CD8-positive, alpha-beta memory T cell (primary cell): ENCODE results near the gene TRAF3IP1. TPM values are rescaled to one million over a fixed set of nuclear protein-coding genes. Genes with fewer than 3 reads are reported as not detected.
"Not testable (repeated sequence)": the region's sequence is repeated elsewhere in the genome, so short reads cannot be mapped to it uniquely, and the experiment has no call there.

Experiments
- CTCF ChIA-PET: fragments of 350-600 bp; sonication (Branson Sonifier 250); formaldehyde crosslinking; loops from one replicate; lab custom pipeline; 2021; ENCODE audit warnings: antibody characterized with exemption; lab: Charles Lee
- POLR2A ChIA-PET: fragments of 350-600 bp; sonication (Branson Sonifier 250); formaldehyde crosslinking; loops from one replicate; lab custom pipeline; 2021; ENCODE audit warnings: antibody characterized with exemption; lab: Charles Lee
- DNase-seq, 5 donors: peaks; one replicate each; pipeline versions ENCODE4 v3.0.0 to v3.0.0-alpha.2; 2020 to 2022; ENCODE audit warnings: mixed read lengths in 1 of 5
- H3K27ac ChIP-seq: one replicate; pipeline ENCODE4 v1.7.0; 2013; ENCODE audit warnings: low read depth, mild to moderate bottlenecking, low read length, moderate library complexity
- H3K27me3 ChIP-seq: 2 replicates; pipeline ENCODE4 v1.7.0; 2013; ENCODE audit warnings: low read length, mild to moderate bottlenecking; ENCODE audit not compliant: insufficient read depth, poor library complexity, severe bottlenecking
- H3K36me3 ChIP-seq: 2 replicates; pipeline ENCODE4 v1.7.0; 2013; ENCODE audit warnings: mild to moderate bottlenecking, low read length, moderate library complexity; ENCODE audit not compliant: insufficient read depth
- H3K4me1 ChIP-seq: 2 replicates; pipeline ENCODE4 v1.7.0; 2013; ENCODE audit warnings: mild to moderate bottlenecking, low read length, moderate library complexity; ENCODE audit not compliant: insufficient read depth
- H3K4me3 ChIP-seq: 2 replicates; pipeline ENCODE4 v1.7.0; 2013; ENCODE audit warnings: mild to moderate bottlenecking, low read length
- H3K9me3 ChIP-seq: 2 replicates; pipeline ENCODE4 v1.7.0; 2013; ENCODE audit warnings: mild to moderate bottlenecking, low read length
- H3K27ac Mint-ChIP-seq, 8 donors: one replicate each; pipeline ENCODE4 v1.8.0; 2020 to 2021; ENCODE audit warnings: mixed read lengths in 8 of 8, mild to moderate bottlenecking in 6 of 8, inconsistent platforms in 3 of 8, moderate library complexity in 3 of 8
- H3K27me3 Mint-ChIP-seq, 2 donors: one replicate each; pipeline ENCODE4 v1.8.0; 2020 to 2021; ENCODE audit warnings: mixed read lengths in 2 of 2, mild to moderate bottlenecking in 1 of 2, moderate library complexity in 1 of 2
- H3K36me3 Mint-ChIP-seq, 3 donors: one replicate each; pipeline ENCODE4 v1.8.0; 2020 to 2021; ENCODE audit warnings: mixed read lengths in 3 of 3, inconsistent platforms in 1 of 3, mild to moderate bottlenecking in 1 of 3
- H3K4me1 Mint-ChIP-seq, 3 donors: one replicate each; pipeline ENCODE4 v1.8.0; 2020 to 2021; ENCODE audit warnings: mixed read lengths in 3 of 3, inconsistent platforms in 1 of 3, mild to moderate bottlenecking in 1 of 3
- H3K4me3 Mint-ChIP-seq, 7 donors: one replicate each; pipeline ENCODE4 v1.8.0; 2020 to 2021; ENCODE audit warnings: mixed read lengths in 7 of 7, mild to moderate bottlenecking in 6 of 7, moderate library complexity in 4 of 7, inconsistent platforms in 2 of 7
- H3K9me3 Mint-ChIP-seq, 5 donors: one replicate each; pipeline ENCODE4 v1.8.0; 2020 to 2022; ENCODE audit warnings: mixed read lengths in 5 of 5, mild to moderate bottlenecking in 3 of 5, moderate library complexity in 2 of 5, inconsistent platforms in 1 of 5
- polyA plus RNA-seq: library from polyadenylated mRNA; unstranded; fragments of 300-500 nt; fragmentation: Illumina TruSeq; gene quantifications from one replicate; pipeline ENCODE4 v1.2.3, GENCODE V29; 2021
- total RNA-seq, 2 experiments: library from RNA; stranded (reverse); gene quantifications; one replicate each; pipeline ENCODE4 v1.2.3, GENCODE V29; 2021

TRAF3IP1 gene
- total and polyA plus RNA-seq, 3 experiments from 2014 or later, result 10.2 to 15.9 (median 14.7) TPM

- H3K4me3 ChIP-seq, result no peak overlapping the region
- H3K36me3 ChIP-seq, result no peaks in the 10 kb centered on the region
- Mint-ChIP-seq H3K27me3 (no peaks in the 10 kb centered on the region), H3K36me3 (peaks cover 9 to 54% (median 24%) of the 10 kb centered on the region in 3 donors), H3K27ac (peak overlapping the region in 1 of 8 donors; percentile 29), H3K4me1 (no peaks in the 10 kb centered on the region), H3K9me3 (no peaks in the 10 kb centered on the region), H3K4me3 (no peak overlapping the region)
- no peaks in the 10 kb centered on the region for H3K9me3 ChIP-seq
- no peaks in the 10 kb centered on the region for H3K27me3 ChIP-seq
- no peak for DNase-seq
- H3K27ac ChIP-seq, result no peak overlapping the region
- CTCF ChIA-PET, result no interaction called here
- H3K4me1 ChIP-seq, result no peaks in the 10 kb centered on the region
- POLR2A ChIA-PET, result no interaction called here
Measured at GRCh38 chr2:238359403-238359802, 39.1 kb downstream of the TRAF3IP1 start.

GRCh38 chr2:238361877-238362276 is 41.6 kb downstream of the TRAF3IP1 start:
- no peak for DNase-seq
- no peaks in the 10 kb centered on the region for H3K27me3 ChIP-seq
- H3K27ac ChIP-seq, result no peak overlapping the region
- CTCF ChIA-PET, result no interaction called here
- Mint-ChIP-seq H3K27me3 (no peaks in the 10 kb centered on the region), H3K27ac (no peak overlapping the region), H3K36me3 (peaks cover 9 to 44% (median 23%) of the 10 kb centered on the region in 3 donors), H3K4me1 (no peaks in the 10 kb centered on the region), H3K9me3 (no peaks in the 10 kb centered on the region), H3K4me3 (no peak overlapping the region)
- H3K9me3 ChIP-seq, result no peaks in the 10 kb centered on the region
- no peak overlapping the region for H3K4me3 ChIP-seq
- no peaks in the 10 kb centered on the region for H3K36me3 ChIP-seq
- no peaks in the 10 kb centered on the region for H3K4me1 ChIP-seq
- POLR2A ChIA-PET, result no interaction called here

DNA sequence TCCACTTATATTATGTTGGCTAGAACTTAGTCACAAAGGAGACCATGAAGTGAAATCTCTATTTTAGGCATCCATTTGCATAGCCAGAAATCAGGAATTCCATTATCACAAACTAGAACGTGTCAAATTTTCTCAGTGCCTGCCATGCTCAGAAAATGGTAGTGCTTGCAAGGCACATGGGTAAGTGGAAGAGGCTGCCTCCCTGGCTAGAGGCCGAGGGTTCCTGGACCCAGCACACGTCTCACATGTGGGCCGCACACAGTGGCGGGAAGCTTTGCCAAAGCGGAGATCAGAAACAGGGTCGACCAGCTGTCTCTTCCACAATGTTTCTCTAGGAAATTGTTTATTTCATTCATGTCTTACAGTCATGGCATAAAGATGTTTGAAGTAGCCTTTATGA is 42.3 kb downstream of the TRAF3IP1 start:
- Mint-ChIP-seq H3K4me1 (no peaks in the 10 kb centered on the region), H3K27me3 (no peaks in the 10 kb centered on the region), H3K9me3 (no peaks in the 10 kb centered on the region), H3K36me3 (peaks cover 9 to 39% (median 23%) of the 10 kb centered on the region in 3 donors), H3K4me3 (no peak overlapping the region), H3K27ac (no peak overlapping the region)
- POLR2A ChIA-PET, result no interaction called here
- Histone ChIP-seq H3K36me3 (no peaks in the 10 kb centered on the region), H3K9me3 (no peaks in the 10 kb centered on the region), H3K27ac (no peak overlapping the region), H3K4me1 (no peaks in the 10 kb centered on the region), H3K27me3 (no peaks in the 10 kb centered on the region), H3K4me3 (no peak overlapping the region)
- CTCF ChIA-PET, result no interaction called here
- DNase-seq, result no peak

DNA sequence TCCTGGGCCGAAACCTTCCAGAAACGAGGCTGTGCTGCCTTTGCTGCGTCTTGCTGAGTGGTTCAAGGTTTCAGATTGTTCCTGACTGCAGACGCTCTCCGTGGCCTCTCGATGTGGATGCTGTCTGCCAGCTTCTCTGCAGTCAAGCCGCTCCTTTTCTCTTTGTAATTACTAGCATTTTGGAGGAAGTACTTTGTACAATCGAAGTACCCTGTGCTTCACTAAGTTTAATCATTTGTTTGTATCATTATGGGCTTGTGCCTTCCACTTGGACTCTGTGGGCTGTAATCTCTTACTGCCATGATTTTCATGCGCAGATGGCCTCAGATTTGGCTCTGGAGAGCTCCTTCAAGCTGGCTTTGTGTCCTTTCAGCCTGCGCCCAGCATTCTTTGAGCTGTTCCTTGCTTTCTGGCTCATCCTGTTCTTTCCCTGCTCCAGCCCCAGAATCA is 49.3 kb downstream of the TRAF3IP1 start:
- peaks cover 0 to 8% (median 4%) of the 10 kb centered on the region in 3 donors for H3K4me1 Mint-ChIP-seq
- no peaks in the 10 kb centered on the region for H3K9me3 Mint-ChIP-seq
- no peak for DNase-seq
- no peak overlapping the region for H3K4me3 Mint-ChIP-seq
- H3K4me1 ChIP-seq, result no peaks in the 10 kb centered on the region
- no peaks in the 10 kb centered on the region for H3K36me3 ChIP-seq
- no peaks in the 10 kb centered on the region for H3K27me3 Mint-ChIP-seq
- no peaks in the 10 kb centered on the region for H3K27me3 ChIP-seq
- no peak overlapping the region for H3K27ac ChIP-seq
- ChIA-PET POLR2A (no interaction called here), CTCF (interaction anchor here (1.6 to 2.5 kb wide), 3 partner anchors 91 to 97 kb away, joined by 5 to 19 read pairs (median 14); no protein-coding TSS in a partner anchor)
- H3K36me3 Mint-ChIP-seq, result peaks cover 0 to 3% (median under 1%) of the 10 kb centered on the region in 3 donors
- no peaks in the 10 kb centered on the region for H3K9me3 ChIP-seq
- peak overlapping the region in 1 of 8 donors; percentile 11 for H3K27ac Mint-ChIP-seq
- no peak overlapping the region for H3K4me3 ChIP-seq

DNA sequence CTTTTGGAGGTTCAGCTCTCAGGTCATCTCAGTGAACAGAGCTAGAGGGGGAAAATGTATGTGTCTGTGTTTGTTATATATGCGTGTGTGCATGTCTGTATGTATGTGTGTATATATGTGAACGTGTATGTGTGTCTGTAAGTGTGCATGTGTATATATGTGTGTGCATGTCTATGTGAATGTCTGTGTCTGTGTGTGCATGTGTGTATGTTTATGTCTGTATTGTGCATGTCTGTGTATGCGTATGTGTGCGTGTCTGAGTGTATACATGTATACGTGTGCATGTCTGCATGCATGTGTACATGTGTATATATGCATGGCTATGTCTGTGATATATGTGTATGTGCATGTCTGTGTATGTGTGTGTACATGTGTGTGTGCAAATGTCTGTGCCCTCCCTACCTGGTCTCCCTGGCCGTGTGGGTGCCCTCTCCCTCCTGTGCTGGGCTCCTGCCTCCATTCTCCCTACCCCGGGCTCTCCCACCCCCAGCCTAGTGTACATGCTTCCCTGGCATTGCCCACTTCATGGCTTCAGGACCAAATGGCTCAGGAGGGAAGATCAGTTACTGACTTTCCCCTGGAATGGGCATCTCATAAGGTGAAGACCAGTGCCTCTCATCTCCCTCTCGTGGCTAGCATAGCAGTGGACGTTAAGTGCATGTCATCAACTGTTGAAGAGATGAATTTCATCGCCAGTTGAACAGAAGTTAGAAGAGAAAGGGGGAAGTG is 49.9 kb downstream of the TRAF3IP1 start:
- no peaks in the 10 kb centered on the region for H3K4me1 ChIP-seq
- Mint-ChIP-seq H3K4me3 (no peak overlapping the region), H3K9me3 (no peaks in the 10 kb centered on the region), H3K27ac (peak overlapping the region in 1 of 8 donors; percentile 11), H3K27me3 (no peaks in the 10 kb centered on the region), H3K36me3 (peaks cover 0 to 3% (median 0%) of the 10 kb centered on the region in 3 donors), H3K4me1 (peaks cover 0 to 8% (median 4%) of the 10 kb centered on the region in 3 donors)
- CTCF ChIA-PET, result interaction anchor here (1.2 to 2.5 kb wide), 6 partner anchors 17 to 96 kb away, joined by 3 to 19 read pairs (median 4); no protein-coding TSS in a partner anchor
- H3K27ac ChIP-seq, result no peak overlapping the region
- no peaks in the 10 kb centered on the region for H3K36me3 ChIP-seq
- no peak overlapping the region for H3K4me3 ChIP-seq
- H3K9me3 ChIP-seq, result no peaks in the 10 kb centered on the region
- POLR2A ChIA-PET, result no interaction called here
- no peak for DNase-seq
- H3K27me3 ChIP-seq, result no peaks in the 10 kb centered on the region

- Mint-ChIP-seq H3K4me1 (peaks cover 0 to 8% (median 4%) of the 10 kb centered on the region in 3 donors), H3K36me3 (peaks cover 0 to 3% (median 0%) of the 10 kb centered on the region in 3 donors), H3K27me3 (no peaks in the 10 kb centered on the region), H3K4me3 (no peak overlapping the region), H3K27ac (peak overlapping the region in 2 of 8 donors; percentile 29 to 49), H3K9me3 (no peaks in the 10 kb centered on the region)
- peak in 4 of 5 donors; percentile 21 to 47 (median 40) for DNase-seq
- H3K27ac ChIP-seq, result no peak overlapping the region
- ChIA-PET POLR2A (no interaction called here), CTCF (interaction anchor here (1.2 to 2.5 kb wide), 6 partner anchors 18 to 96 kb away, joined by 3 to 19 read pairs (median 4); no protein-coding TSS in a partner anchor)
- H3K36me3 ChIP-seq, result no peaks in the 10 kb centered on the region
- no peaks in the 10 kb centered on the region for H3K27me3 ChIP-seq
- no peaks in the 10 kb centered on the region for H3K4me1 ChIP-seq
- H3K9me3 ChIP-seq, result no peaks in the 10 kb centered on the region
- no peak overlapping the region for H3K4me3 ChIP-seq
Measured at GRCh38 chr2:238370823-238371372, 50.6 kb downstream of the TRAF3IP1 start.

DNA sequence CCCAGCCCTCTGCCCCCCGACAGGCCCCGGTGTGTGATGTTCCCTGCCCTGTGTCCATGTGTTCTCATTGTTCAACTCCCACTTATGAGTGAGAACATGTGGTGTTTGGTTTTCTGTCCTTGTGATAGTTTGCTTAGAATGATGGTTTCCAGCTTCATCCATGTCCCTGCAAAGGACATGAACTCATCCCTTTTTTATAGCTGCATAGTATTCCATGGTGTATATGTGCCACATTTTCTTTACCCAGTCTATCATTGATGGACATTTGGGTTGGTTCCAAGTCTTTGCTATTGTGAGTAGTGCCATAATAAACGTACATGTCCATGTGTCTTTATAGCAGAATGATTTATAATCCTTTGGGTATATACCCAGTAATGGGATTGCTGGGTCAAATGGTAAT is 52.0 kb downstream of the TRAF3IP1 start:
- POLR2A ChIA-PET, H3K4me3 Mint-ChIP-seq, H3K4me3 ChIP-seq, H3K36me3 ChIP-seq, H3K9me3 Mint-ChIP-seq, H3K4me1 ChIP-seq, CTCF ChIA-PET, H3K27ac ChIP-seq, H3K9me3 ChIP-seq, DNase-seq, H3K27ac Mint-ChIP-seq, H3K36me3 Mint-ChIP-seq, H3K27me3 Mint-ChIP-seq, H3K27me3 ChIP-seq: not testable (repeated sequence)
- H3K4me1 Mint-ChIP-seq, result peaks cover 8 to 16% (median 12%) of the 10 kb centered on the region in 3 donors

- no peaks in the 10 kb centered on the region for H3K27me3 ChIP-seq
- H3K4me1 Mint-ChIP-seq, result peaks cover 32 to 42% (median 36%) of the 10 kb centered on the region in 3 donors
- H3K36me3 ChIP-seq, result no peaks in the 10 kb centered on the region
- peak overlapping the region in 5 of 7 donors; percentile 14 to 73 (median 55) for H3K4me3 Mint-ChIP-seq
- ChIA-PET CTCF (no interaction called here), POLR2A (no interaction called here)
- no peaks in the 10 kb centered on the region for H3K9me3 Mint-ChIP-seq
- H3K27ac ChIP-seq, result no peak overlapping the region
- H3K9me3 ChIP-seq, result no peaks in the 10 kb centered on the region
- H3K4me1 ChIP-seq, result peaks cover 22% of the 10 kb centered on the region
- DNase-seq, result no peak
- H3K4me3 ChIP-seq, result no peak overlapping the region
- H3K36me3 Mint-ChIP-seq, result peaks cover 3 to 4% (median 3%) of the 10 kb centered on the region in 3 donors
- H3K27ac Mint-ChIP-seq, result peak overlapping the region in 7 of 8 donors; percentile 17 to 79 (median 42)
- H3K27me3 Mint-ChIP-seq, result no peaks in the 10 kb centered on the region
Measured at GRCh38 chr2:238376884-238377391, 56.6 kb downstream of the TRAF3IP1 start.
